Stomach (tissue), 19 donors: ENCODE data around the gene ING2. TPM values are rescaled to one million over a fixed set of nuclear protein-coding genes. Genes with fewer than 3 reads are reported as not detected.
A peak's percentile ranks its signal among the peaks of the same experiment; 100 is the strongest.
"Not testable (repeated sequence)": the region's sequence is repeated elsewhere in the genome, so short reads cannot be mapped to it uniquely, and the experiment has no call there.

Experiments used
- DNase-seq, 2 donors: peaks; one replicate each; pipeline versions ENCODE4 v3.0.0 to v3.0.0-alpha.2; 2013 to 2019
- H3K27ac ChIP-seq, 5 donors: fragments of 200-600 bp in 4 of 5; sonication (generic) in 4 of 5; one replicate each; pipeline ENCODE4 v1.5.1; 2013 to 2019; ENCODE audit warnings: mild to moderate bottlenecking in 1 of 5, moderate library complexity in 1 of 5
- H3K27me3 ChIP-seq, 3 donors: fragments of 200-600 bp; sonication (generic); one replicate each; pipeline ENCODE4 v1.5.1; 2017 to 2019; ENCODE audit warnings: mixed run types in 1 of 3
- H3K36me3 ChIP-seq, 4 donors: fragments of 200-600 bp; sonication (generic); 1 replicate in 3 of 4; 2 replicates in 1 of 4; pipeline ENCODE4 v1.5.1; 2016 to 2019
- H3K4me1 ChIP-seq, 4 donors: fragments of 200-600 bp; sonication (generic); one replicate each; pipeline ENCODE4 v1.5.1; 2016 to 2019
- H3K4me3 ChIP-seq, 4 donors: fragments of 200-600 bp; sonication (generic) in 3 of 4; one replicate each; pipeline ENCODE4 v1.5.1; 2016 to 2019; ENCODE audit warnings: mild to moderate bottlenecking in 1 of 4
- H3K9me3 ChIP-seq, 4 donors: fragments of 200-600 bp; sonication (generic); one replicate each; pipeline ENCODE4 v1.5.1; 2016 to 2019
- CTCF ChIP-seq, 7 experiments: fragments of 450-650 bp in 4 of 7; fragments of 200-600 bp in 3 of 7; sonication (generic) in 3 of 7; IDR thresholded peaks; one replicate each; pipeline ENCODE4 v1.5.1; 2016 to 2019; ENCODE audit warnings: antibody characterized with exemption in 7 of 7, control low read depth in 2 of 7, mild to moderate bottlenecking in 1 of 7
- EP300 ChIP-seq: sonication (generic); formaldehyde crosslinking; IDR thresholded peaks from one replicate; pipeline ENCODE4 v1.6.1; 2017; ENCODE audit warnings: antibody characterized with exemption
- POLR2A ChIP-seq, 4 donors: fragments of 450-650 bp; IDR thresholded peaks; one replicate each; pipeline ENCODE4 v1.6.1; 2016; ENCODE audit warnings: antibody characterized with exemption in 4 of 4, control low read depth in 2 of 4, mild to moderate bottlenecking in 1 of 4, moderate library complexity in 1 of 4
- POLR2AphosphoS5 ChIP-seq, 3 donors: sonication (generic); formaldehyde crosslinking; IDR thresholded peaks; one replicate each; pipeline ENCODE4 v1.6.1; 2016; ENCODE audit warnings: antibody characterized with exemption in 3 of 3
- WGBS, 5 donors: extraction: QIAGEN DNeasy Blood & Tissue Kit in 3 of 5; methylation state at CpG; one replicate each; pipeline versions ENCODE4 v1.1.5 to v1.1.7; 2013 to 2018; 5-methylcytosine and 5-hydroxymethylcytosine counted together
- intact Hi-C: fragments of 100-400 bp; cut with DNase I; formaldehyde crosslinking; loops from one replicate; pipeline ENCODE4 v1.15.1; 2023; ENCODE audit warnings: low total_unique reads
- long read RNA-seq, 10 donors: transcript quantifications; one replicate each; lab custom pipeline, GENCODE V29; 2026
- polyA plus RNA-seq, 3 donors: library from polyadenylated mRNA; stranded (reverse); fragments of 200-250 nt; gene quantifications; one replicate each; pipeline ENCODE4 v1.2.3, GENCODE V29; 2013
- total RNA-seq, 5 donors: library from RNA; depleted of rRNA; stranded (reverse); fragments of >200 nt; gene quantifications; one replicate each; pipeline versions ENCODE4 v1.1.0 to v1.2.3, GENCODE V29; 2014 to 2016
- donor health status: healthy with polysubstance abuse.
- donor health status: Bipolar disorder and iron deficiency.
- donor health status: healthy.

Gene ING2
- total RNA-seq = 10 to 100 TPM in 1 of 5 donors, 1 to 10 TPM in 3, under 1 TPM in 1; 0.45 to 15.2 (median 2.9) TPM
- 10 to 100 TPM; 11.8 to 13.8 (median 13.6) TPM for polyA plus RNA-seq
- long read RNA-seq, donor 1, transcript ING2-202 (2 exons, 599 nt) = major isoform, 11 of 19 reads
- long read RNA-seq, donor 1, transcript ING2-201 (2 exons, 1,189 nt) = minor isoform, 8 of 19 reads
- long read RNA-seq, donor 1, partial matches to known transcripts = 0 of 19 reads
- long read RNA-seq, donor 1, other reads (novel, unspliced or antisense) = 0 of 19 reads
- long read RNA-seq, donor 2, transcript ING2-201 (2 exons, 1,189 nt) = major isoform, 16 of 20 reads
- long read RNA-seq, donor 2, partial matches to known transcripts = 0 of 20 reads
- long read RNA-seq, donor 2, other reads (novel, unspliced or antisense) = 0 of 20 reads
- long read RNA-seq, donor 3, partial matches to known transcripts = 5 of 11 reads
- long read RNA-seq, donor 3, other reads (novel, unspliced or antisense) = 0 of 11 reads
- long read RNA-seq, donor 4, partial matches to known transcripts = 0 of 4 reads
- long read RNA-seq, donor 4, other reads (novel, unspliced or antisense) = 0 of 4 reads
- long read RNA-seq, donor 5, transcript ING2-201 (2 exons, 1,189 nt) = major isoform, 19 of 23 reads
- long read RNA-seq, donor 5, partial matches to known transcripts = 0 of 23 reads
- long read RNA-seq, donor 5, other reads (novel, unspliced or antisense) = 0 of 23 reads
- long read RNA-seq, donor 6, transcript ING2-201 (2 exons, 1,189 nt) = major isoform, 21 of 33 reads
- long read RNA-seq, donor 6, transcript ING2-202 (2 exons, 599 nt) = minor isoform, 12 of 33 reads
- long read RNA-seq, donor 6, partial matches to known transcripts = 0 of 33 reads
- long read RNA-seq, donor 6, other reads (novel, unspliced or antisense) = 0 of 33 reads
- long read RNA-seq, donor 7, transcript ING2-201 (2 exons, 1,189 nt) = major isoform, 11 of 13 reads
- long read RNA-seq, donor 7, partial matches to known transcripts = 0 of 13 reads
- long read RNA-seq, donor 7, other reads (novel, unspliced or antisense) = 0 of 13 reads
- long read RNA-seq, donor 8, transcript ING2-201 (2 exons, 1,189 nt) = minor isoform, 9 of 26 reads
- long read RNA-seq, donor 8, transcript ING2-202 (2 exons, 599 nt) = major isoform, 10 of 26 reads
- long read RNA-seq, donor 8, partial matches to known transcripts = 7 of 26 reads
- long read RNA-seq, donor 8, other reads (novel, unspliced or antisense) = 0 of 26 reads
- long read RNA-seq, donor 9, transcript ING2-201 (2 exons, 1,189 nt) = major isoform, 14 of 21 reads
- long read RNA-seq, donor 9, partial matches to known transcripts = 5 of 21 reads
- long read RNA-seq, donor 9, other reads (novel, unspliced or antisense) = 0 of 21 reads
- long read RNA-seq, donor 10, partial matches to known transcripts = 0 of 6 reads
- long read RNA-seq, donor 10, other reads (novel, unspliced or antisense) = 0 of 6 reads

- Histone ChIP-seq H3K27ac (peak within 1 kb of the TSS; percentile 96 to 99 (median 99)), H3K4me1 (peaks cover 9 to 46% (median 32%) of the 10 kb centered on the region in 4 donors), H3K4me3 (peak within 1 kb of the TSS; percentile 91 to 98 (median 96)), H3K27me3 (no peaks in the 10 kb centered on the region), H3K36me3 (peaks cover 0 to under 1% (median 0%) of the 10 kb centered on the region in 4 donors), H3K9me3 (no peaks in the 10 kb centered on the region)
- TF ChIP-seq POLR2AphosphoS5 (IDR thresholded peaks at IDR 0.05) = no peak
- no peak for TF ChIP-seq POLR2A (IDR thresholded peaks at IDR 0.05)
- no peak for TF ChIP-seq EP300
- no peak for TF ChIP-seq CTCF (IDR thresholded peaks at IDR 0.05)
- 0 to 1% (median 0%) methylated on average over 24 to 68 of the region's 68 CpGs for WGBS, 5 donors
- intact Hi-C loops = no loop called here
- DNase-seq = no peak
Measured at GRCh38 chr4:183504930-183505610, at the start of gene ING2. Gene ING2, plus strand, starts transcription at chr4:183505058. Its CDS starts 138 bp downstream, at chr4:183505196.

GRCh38 chr4:183455431-183456195 lies 49.2 kb upstream of the ING2 start:
- Histone ChIP-seq H3K36me3 (peaks cover 4 to 43% (median 29%) of the 10 kb centered on the region in 4 donors), H3K27me3 (no peaks in the 10 kb centered on the region), H3K4me3 (no peak overlapping the region), H3K9me3 (no peaks in the 10 kb centered on the region), H3K27ac (no peak overlapping the region), H3K4me1 (peaks cover 0 to 4% (median 0%) of the 10 kb centered on the region in 4 donors)
- WGBS, 5 donors = 72 to 85% (median 81%) methylated on average over 7 of the region's 7 CpGs
- no peak for TF ChIP-seq POLR2A (IDR thresholded peaks at IDR 0.05)
- TF ChIP-seq CTCF (IDR thresholded peaks at IDR 0.05) = no peak
- no peak for TF ChIP-seq EP300
- no peak for TF ChIP-seq POLR2AphosphoS5 (IDR thresholded peaks at IDR 0.05)
- intact Hi-C loops = no loop called here
- no peak for DNase-seq

GRCh38 chr4:183458005-183458404 lies 46.9 kb upstream of the ING2 start:
- Histone ChIP-seq H3K36me3 (peaks cover 0 to 19% (median 7%) of the 10 kb centered on the region in 4 donors), H3K27ac (no peak overlapping the region), H3K9me3 (no peaks in the 10 kb centered on the region), H3K4me3 (no peak overlapping the region), H3K4me1 (peaks cover 0 to 4% (median 0%) of the 10 kb centered on the region in 4 donors), H3K27me3 (no peaks in the 10 kb centered on the region)
- DNase-seq = no peak
- 74 to 81% (median 78%) methylated on average over 5 of the region's 5 CpGs for WGBS, 5 donors
- intact Hi-C loops = no loop called here
- TF ChIP-seq POLR2AphosphoS5 (IDR thresholded peaks at IDR 0.05) (no peak), CTCF (IDR thresholded peaks at IDR 0.05) (no peak), EP300 (no peak), POLR2A (IDR thresholded peaks at IDR 0.05) (no peak)

- intact Hi-C loops, H3K36me3 ChIP-seq, DNase-seq, H3K4me1 ChIP-seq, H3K4me3 ChIP-seq, H3K9me3 ChIP-seq, H3K27ac ChIP-seq, H3K27me3 ChIP-seq: not testable (repeated sequence)
- 49 to 88% (median 82%) methylated on average over 7 to 11 of the region's 11 CpGs for WGBS, 5 donors
Measured at GRCh38 chr4:183463903-183464619, 40.8 kb upstream of the ING2 start.

GRCh38 chr4:183465879-183466278 lies 39.0 kb upstream of the ING2 start:
- intact Hi-C loops, H3K27me3 ChIP-seq, DNase-seq, H3K27ac ChIP-seq, H3K9me3 ChIP-seq, H3K4me3 ChIP-seq, H3K36me3 ChIP-seq, H3K4me1 ChIP-seq: not testable (repeated sequence)
- WGBS, 5 donors = 50 to 71% (median 55%) methylated on average over 5 of the region's 5 CpGs
